VCaP (cell line): ENCODE data around the gene DENND1A.

Experiments used
- H3K27ac ChIP-seq: fragments of 450-650 bp; 2 replicates; pipeline ENCODE4 v1.5.1; 2017
- TF ChIP-seq, protein P1 (sequence below): fragments of 450-650 bp; conservative IDR thresholded peaks from 2 replicates; pipeline ENCODE4 v1.5.1; 2017; ENCODE audit warnings: mild to moderate bottlenecking, moderate library complexity

Gene DENND1A

DNA sequence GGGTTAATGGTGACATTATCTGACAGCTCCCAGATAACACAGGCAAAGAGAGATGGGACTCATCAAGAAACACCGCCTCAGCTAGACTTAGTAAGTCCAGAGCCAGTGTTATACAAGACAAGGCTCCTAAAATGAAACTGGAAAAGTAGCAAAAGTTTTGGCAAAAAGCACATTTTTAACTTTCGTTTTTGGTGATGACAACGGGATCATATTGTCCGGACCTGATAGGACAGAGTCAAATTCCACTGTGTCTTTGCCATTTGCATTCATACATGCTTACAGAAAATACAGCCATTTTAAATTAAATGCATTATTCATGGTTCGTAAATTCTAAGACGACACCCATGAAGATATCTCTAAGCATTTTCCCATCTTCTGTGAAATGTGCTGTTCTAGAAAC lies 421.9 kb downstream of the DENND1A start:
- TF ChIP-seq, protein P1, sequence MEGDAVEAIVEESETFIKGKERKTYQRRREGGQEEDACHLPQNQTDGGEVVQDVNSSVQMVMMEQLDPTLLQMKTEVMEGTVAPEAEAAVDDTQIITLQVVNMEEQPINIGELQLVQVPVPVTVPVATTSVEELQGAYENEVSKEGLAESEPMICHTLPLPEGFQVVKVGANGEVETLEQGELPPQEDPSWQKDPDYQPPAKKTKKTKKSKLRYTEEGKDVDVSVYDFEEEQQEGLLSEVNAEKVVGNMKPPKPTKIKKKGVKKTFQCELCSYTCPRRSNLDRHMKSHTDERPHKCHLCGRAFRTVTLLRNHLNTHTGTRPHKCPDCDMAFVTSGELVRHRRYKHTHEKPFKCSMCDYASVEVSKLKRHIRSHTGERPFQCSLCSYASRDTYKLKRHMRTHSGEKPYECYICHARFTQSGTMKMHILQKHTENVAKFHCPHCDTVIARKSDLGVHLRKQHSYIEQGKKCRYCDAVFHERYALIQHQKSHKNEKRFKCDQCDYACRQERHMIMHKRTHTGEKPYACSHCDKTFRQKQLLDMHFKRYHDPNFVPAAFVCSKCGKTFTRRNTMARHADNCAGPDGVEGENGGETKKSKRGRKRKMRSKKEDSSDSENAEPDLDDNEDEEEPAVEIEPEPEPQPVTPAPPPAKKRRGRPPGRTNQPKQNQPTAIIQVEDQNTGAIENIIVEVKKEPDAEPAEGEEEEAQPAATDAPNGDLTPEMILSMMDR: no peak
- H3K27ac ChIP-seq: no peak overlapping the region

DNA sequence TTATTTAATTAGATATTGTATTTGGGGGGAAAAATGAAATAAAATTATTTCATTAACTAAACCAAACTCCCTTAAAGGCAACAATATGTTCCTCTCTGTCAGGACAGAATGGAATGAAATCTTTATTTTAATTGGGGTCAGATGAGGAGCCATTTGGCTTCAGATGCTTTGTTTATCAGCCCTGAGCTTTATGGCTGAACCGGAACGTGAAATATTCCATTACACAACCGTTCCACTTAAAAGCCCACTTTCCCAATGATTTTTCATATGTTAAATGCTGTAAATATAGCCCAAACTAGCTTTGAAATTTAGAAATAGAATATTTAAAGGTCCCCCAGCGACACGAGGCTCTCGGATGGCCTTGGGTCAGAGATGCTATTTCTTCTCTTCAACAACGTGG lies 424.4 kb downstream of the DENND1A start:
- H3K27ac ChIP-seq: no peak overlapping the region
- TF ChIP-seq, protein P1: no peak

DNA sequence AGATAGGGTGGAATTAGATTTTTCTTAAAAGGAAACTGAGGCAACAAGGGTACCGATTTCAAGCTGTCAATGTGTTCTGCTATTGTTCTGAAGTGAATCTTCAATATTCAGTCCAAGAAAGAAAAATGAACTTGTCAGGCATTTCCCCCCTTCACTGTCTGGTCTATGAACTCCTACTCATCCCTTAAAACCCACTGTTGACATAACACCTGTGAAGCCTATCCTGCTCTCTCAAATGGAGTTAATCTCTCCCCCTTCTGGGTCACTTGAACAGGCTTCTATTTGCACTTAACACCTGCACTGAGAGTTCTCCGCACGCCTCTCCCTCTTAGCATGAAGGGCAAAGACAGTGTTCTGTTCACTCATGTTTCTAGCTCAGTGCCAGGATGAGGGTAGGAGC lies 429.6 kb downstream of the DENND1A start:
- no peak overlapping the region for H3K27ac ChIP-seq

DNA sequence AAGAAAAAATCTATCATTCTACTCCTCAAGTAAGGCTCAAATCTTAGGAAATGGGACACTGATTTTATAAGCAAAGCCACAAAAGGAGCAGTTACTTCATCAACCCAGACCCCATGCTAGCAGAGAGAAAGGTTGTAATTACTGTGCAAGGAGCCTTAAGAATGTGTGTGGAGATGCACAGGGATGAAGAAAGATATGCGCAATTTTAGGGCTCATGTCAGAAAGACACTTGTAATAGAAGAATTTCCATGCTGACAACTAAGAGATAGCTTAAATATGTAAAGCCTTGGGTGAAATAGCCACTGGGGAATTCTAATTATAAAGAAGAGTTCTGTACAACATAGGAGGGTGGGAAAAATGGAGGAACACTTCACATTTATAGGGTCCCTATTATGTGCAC lies 432.1 kb downstream of the DENND1A start:
- TF ChIP-seq, protein P1: no peak
- H3K27ac ChIP-seq: no peak overlapping the region

More for the DNA sequence above, 429.6 kb downstream of the DENND1A start:
- TF ChIP-seq, protein P1: no peak

DNA sequence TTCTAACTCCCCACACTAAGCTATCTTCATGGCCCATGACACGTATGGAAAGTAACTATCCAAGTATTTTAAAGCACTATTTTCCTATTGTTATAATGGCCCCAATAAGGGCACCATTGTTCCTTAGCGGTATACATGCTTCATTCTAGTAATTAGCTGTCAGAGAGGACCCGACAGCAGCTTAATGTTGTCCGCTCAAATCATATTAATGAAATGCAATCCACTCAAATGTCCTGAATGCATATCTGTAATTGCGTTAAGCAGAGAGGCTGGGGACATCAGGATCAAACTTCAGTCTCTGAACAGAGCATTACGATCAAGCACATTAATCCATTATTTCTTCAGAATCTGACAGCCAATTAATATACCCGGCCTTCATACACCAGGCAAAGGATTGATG lies 434.2 kb downstream of the DENND1A start:
- TF ChIP-seq, protein P1: no peak
- H3K27ac ChIP-seq: no peak overlapping the region

DNA sequence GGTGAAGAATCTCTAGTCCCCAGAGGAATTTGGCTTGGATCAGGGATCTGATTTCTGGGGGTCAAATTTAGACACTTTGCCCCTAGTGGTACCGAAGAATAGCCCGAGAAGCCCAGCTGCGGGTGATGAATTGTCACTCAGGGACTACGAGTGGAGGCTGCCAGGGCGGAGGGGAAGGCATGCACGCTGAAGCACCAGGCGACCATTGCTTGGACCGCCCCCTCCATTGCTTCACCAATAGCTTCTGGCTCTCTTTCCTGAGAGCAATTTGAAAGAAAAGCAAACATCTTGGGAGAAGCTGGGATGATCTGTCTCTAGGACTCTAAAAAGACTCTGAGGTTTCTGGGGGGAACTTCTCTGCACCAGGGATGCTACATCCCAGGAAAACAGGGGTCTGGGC lies 436.3 kb downstream of the DENND1A start:
- TF ChIP-seq, protein P1: no peak
- no peak overlapping the region for H3K27ac ChIP-seq

DNA sequence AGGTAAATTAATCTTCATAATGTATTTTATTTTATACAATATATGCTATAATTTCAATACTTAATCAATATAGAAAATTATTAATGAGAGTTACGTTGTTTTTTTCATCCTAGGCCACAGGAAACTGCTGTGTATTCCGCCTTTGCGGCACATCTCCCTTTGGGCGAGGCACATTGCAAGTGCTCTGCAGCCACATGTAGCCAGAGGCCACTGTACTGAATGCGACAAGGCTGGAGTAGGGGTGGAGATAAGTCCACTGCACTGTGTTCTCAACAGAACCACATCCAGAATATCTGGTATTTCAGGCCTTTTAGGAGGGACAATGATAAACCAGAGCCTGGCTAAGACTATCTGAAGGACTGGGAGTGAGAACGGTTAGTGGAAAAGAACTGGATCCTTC lies 439.2 kb downstream of the DENND1A start:
- no peak overlapping the region for H3K27ac ChIP-seq
- TF ChIP-seq, protein P1: no peak

DNA sequence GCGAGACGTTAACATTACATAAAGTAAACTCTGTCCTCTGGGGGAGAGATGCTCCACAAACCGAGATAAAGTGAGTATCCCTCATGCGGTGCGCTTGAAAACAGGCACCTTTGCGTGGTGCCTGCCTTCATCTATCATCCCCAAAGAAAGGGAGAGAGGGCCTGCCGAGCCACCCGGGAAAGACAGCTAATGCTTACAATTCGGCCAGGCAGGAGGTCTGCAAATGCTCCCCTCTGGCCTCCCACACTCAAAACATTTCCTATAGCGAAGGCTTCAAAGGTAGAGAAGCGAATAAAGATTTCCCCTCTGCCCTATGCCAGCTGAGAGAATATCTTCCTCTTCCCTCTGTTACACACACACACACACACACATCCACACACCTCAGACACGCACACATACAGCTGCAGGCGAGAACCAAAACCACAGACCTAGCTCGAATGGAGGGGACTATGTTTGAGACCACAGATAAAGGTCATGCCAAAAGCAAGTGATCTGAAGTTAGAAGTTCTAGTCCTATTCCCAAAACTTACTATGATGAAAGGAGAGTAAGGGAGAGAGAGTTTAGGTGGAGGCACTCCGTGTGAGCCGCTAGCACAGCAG lies 441.1 kb downstream of the DENND1A start:
- TF ChIP-seq, protein P1: no peak
- H3K27ac ChIP-seq: no peak overlapping the region
